NCI-H1105 treated with DMSO at 0.1 percent for 48 hours (cell line): ENCODE results near the gene GDPGP1.
"Not testable (repeated sequence)": the region's sequence is repeated elsewhere in the genome, so short reads cannot be mapped to it uniquely, and the experiment has no call there.

Experiments used
- DNase-seq: peaks from one replicate; lab custom pipeline; 2025; lab: John Stamatoyannopoulos, UW

GDPGP1 gene

DNA sequence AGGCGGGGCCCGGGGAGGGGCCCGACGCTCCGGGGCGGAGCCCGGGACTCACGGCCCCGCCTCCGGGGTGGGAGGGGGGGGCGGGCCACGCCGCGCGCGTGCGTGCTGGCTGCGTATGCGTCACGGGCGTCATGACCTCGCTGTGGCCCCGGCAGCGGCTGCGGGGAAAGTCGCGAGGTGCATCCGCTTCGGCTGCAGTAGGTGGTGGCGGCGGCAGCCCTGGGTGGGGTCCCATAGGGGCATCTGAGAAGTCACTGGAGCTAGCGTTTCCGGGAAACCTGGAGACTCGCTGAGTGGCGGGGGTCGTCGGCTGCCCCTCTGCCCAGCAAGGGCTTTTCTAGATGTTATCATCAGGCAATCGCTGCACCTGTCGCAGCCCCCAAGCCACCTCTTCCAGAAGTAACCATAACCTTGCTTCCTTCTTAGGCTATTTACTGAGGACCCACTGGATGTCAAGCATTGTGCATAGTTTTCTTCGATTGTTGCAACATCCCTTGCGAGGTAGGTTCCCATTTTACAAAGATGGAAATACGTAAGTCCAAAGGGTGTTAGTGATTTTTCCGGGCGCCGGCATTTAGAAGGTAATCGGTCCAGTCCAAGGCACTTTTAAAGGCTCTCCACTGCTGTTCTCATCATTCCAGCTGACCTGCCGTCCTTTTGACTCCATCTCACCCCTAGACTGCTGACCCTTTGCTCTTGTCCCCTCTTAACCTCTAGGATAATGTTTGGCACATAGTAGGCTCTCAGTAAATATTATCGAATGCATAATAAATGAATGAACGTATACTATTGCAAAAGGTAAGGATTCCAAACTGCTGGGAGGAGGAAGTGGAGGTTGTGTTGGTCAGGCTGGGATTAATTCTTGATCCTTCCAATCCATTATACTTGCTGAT lies at the start of gene GDPGP1:
Gene GDPGP1, plus strand, starts transcription at position 114 of the 893 bp plus-strand sequence. CDS start 6,700 bp downstream, outside the sequence.
- no peak for DNase-seq

GRCh38 chr15:90184786-90185704 lies 49.0 kb upstream of the GDPGP1 start:
- DNase-seq, result peak; percentile 64

DNA sequence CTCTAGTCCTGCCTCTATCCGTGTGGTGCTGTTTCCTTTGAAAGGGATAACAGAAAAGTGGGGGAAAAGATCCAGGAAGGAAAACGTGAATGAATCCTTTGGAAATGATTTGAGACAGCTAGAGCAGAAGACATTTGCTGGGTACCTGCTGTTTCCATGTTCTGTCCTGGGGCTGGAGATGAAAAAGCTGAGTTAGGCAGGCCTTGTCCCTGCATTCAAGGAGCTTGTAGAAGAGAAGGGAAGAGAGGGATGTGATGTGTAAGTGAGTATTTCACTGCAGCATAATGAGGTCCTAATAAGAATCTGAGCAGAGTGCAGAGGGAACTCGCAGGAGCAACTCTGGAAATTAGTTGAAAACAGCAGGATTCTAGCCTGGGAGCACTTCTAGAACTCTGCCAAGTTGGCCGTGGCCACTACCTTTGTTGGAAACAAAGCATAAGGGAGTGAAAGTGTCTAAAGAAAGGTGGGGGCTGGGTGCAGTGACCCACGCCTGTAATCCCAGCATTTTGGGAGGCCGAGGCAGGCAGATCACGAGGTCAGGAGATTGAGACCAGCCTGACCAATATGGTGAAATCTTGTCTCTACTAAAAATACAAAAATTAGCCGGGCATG lies 46.6 kb upstream of the GDPGP1 start:
- DNase-seq, result no peak

- not testable (repeated sequence) for DNase-seq
Observed at GRCh38 chr15:90188065-90188464, 45.9 kb upstream of the GDPGP1 start.

DNA sequence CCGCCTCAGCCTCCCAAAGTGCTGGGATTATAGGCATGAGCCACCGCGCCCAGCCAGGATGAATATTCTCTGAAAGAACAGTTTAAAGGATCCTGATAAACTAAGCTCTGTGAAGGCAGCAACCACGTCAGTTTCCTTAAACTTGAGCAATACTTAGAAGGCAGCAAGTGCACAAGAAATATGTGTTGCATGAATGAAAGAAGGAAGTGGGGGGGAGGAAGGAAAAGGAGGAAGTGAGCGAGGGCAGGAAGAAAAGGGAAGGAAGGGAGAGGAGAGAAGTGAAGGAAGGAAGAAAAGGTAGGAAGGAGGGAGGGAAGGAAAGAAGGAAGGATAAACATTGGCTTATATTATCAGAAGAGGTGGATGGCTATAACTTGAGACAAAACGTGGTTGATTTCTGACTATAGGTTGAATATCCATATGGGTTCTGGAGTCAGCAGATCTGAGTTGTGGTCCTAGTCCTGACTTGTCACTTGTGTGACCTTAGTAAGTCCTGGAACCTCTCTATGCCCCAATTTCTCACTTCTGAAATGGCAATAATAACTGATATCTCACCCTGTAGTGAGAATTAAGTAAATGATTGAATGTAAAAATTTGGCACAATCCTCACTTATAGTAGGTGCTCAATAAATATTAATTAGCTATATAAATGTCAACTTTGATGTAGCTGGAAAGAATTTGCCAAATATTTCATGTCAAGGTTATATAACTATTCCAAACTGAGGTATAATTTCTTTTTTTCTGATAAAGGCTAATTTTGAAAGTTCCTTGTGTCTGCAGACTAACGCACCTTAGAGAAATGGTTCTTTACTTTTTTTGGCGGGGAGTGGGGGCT lies 44.9 kb upstream of the GDPGP1 start:
- no peak for DNase-seq

- no peak for DNase-seq
Observed at GRCh38 chr15:90189781-90190467, 44.1 kb upstream of the GDPGP1 start.

DNA sequence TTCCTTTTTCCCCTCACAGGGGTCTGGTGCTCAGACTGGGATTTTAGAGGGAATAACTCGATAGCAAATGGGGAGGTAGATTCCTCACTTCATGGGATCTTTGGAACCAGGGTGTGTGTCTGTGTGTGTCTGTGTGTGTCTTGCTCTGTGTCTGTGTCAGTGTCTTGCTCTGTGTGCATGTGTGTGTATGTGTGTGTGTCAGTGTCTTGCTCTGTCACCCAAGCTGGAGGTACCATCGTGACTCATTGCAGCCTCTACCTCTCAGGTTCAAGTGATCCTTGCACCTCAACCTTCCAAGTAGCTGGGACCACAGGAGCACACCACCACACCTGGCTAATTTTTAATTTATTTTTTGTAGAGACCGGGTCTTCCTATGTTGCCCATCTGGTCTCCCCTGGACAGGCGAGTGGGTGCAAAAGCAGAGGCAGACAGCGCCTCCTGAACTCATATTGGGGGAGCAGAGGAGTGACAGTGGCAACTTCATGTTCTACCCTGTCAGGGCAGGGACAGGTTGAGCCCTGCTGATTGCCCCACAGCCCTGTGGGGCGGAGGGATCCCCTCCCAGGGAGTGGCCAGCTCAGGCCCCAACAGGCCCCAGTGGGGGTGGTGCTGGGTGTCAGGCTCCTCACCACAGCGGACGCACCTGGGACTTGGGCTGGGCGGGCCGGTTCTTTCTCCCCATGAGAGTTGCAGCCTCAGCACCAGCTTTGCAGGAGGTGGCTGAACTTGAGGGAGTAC lies 43.2 kb upstream of the GDPGP1 start:
- no peak for DNase-seq

- DNase-seq, result no peak
Observed at GRCh38 chr15:90191344-90191687, 42.7 kb upstream of the GDPGP1 start.

- DNase-seq, result peak; percentile 89
Observed at GRCh38 chr15:90191794-90192509, 42.1 kb upstream of the GDPGP1 start.

DNA sequence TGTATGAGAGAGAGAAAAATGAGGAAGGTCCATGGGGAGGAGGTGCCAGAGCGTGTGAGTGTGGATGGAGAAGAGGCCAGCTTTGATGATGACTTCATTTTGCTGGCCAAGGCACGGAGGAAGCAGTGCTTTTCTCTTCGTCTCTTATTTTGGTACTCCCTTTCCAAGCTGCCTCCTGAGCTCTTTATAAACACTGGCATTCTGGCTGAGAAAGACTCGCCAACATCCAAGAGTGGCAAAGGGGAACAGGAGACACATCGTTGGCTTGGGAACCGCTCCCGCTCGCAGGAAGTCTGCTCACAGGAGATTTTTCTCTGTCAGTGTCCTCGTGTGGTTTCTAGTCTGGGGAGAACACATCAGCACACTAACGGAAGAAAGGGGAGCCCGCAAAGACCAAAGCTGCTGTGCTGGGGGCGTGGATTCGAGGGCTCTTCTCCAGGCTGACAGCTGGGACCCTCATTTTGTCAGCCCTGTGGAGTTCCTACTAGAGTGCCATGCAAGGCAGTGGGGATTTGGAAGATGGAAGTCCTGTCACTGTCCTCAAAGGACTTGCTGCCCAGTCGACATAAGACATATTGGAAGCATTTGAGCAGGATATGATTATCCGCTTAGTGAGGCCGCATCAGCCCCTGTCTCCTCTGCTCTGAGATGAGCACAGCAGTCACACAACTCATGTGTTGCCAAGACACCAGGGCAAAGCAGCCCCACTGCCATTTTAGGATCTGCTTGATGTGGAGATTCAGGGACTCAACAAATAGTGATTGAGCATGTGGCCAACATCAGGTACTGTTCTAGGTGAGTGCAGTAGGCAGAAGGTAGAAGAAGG lies 40.8 kb upstream of the GDPGP1 start:
- no peak for DNase-seq

DNA sequence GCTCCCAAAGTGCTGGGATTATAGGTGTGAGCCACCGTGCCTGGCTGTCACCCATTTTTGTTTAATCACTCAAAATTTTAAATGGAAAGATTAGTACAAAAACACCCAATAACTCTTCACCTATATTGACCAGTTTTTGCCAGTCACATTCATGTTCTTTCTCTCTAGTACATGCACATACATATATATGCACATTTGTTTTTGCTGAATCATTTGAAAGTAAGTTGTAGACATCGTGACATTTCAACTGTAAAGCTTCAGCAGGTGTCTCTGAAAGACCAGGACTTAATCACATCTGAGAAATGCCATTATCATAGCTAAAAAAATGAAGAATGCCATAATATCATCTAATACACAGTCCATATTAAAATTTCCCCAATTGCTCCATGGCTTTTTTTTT lies 39.4 kb upstream of the GDPGP1 start:
- DNase-seq, result no peak

DNA sequence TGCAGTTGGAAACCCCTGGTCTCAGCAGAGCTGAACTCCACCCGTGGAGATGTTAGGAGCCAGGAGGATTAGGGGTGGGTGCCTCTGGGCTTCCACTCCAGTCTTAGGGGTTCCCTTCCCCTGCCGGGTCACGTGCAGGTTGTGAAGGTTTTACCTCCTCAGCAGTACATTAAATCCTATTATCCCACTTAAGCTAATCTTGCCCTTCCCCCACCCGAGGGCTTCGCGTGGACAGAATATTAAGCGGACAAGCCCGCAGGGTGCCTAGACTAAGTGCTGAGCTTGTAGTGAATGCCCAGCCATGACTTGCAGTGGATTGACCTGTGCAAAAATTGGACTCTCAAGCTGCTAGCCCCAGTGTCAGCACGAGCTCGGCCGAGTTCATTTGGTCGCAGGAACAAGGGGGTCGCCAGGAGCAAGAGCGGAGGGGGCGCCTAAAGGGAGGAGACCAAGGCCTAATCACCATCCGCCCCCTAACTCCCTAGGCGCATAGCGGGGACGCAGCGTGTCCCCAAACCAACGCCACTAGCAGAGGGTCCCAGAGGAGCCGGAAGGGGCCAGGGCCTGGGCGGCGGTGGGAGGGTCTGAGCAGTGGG lies 33.4 kb upstream of the GDPGP1 start:
- no peak for DNase-seq

DNA sequence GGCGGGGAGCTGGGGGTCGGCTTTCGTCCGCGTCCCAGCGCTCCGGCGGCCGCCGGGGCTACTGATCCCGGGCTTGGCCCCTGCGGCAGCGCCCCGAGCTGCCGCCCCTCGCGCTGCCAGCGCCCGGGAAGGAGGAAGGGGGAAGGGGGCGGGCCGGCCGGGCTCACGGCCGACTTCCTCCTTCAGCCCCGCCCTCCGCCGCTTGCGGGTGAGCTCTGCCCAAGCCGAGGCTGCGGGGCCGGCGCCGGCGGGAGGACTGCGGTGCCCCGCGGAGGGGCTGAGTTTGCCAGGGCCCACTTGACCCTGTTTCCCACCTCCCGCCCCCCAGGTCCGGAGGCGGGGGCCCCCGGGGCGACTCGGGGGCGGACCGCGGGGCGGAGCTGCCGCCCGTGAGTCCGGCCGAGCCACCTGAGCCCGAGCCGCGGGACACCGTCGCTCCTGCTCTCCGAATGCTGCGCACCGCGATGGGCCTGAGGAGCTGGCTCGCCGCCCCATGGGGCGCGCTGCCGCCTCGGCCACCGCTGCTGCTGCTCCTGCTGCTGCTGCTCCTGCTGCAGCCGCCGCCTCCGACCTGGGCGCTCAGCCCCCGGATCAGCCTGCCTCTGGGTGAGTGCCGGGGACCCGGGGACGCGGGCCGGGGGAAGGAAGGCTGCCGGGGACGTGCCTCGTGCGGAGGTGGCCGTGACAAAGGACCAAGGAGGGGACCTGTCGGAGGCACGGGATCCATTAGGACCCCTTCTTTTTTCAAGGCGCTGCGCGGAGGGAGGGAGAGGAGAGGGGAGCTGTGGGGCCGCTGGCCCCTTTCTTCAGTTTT lies 32.7 kb upstream of the GDPGP1 start, which contains the start of gene SEMA4B:
Gene SEMA4B, plus strand, starts transcription at position 201 of the 814 bp plus-strand sequence. Its CDS starts 249 bp downstream, at position 450.
- peak; percentile 32 for DNase-seq

DNA sequence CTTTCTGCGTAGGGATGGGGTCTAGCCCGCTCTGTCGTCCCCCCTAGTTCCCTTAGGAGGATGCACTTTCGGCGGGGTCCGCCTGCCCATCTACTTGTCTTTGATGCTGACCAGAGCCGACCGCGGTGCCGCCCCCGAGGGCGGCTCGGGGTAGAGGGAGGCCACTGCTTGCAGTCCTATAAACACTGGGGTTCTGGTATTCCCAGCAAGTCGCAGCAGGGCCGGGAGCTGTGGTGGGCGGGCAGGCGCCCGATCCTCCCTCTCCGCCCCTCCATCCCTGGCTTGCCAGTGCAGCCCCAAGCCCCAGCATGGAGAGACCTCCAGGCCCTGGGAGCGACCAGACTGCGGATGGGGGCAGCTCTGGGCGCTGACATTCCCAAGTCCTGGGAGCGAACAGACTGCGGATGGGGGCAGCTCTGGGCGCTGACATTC lies 32.0 kb upstream of the GDPGP1 start:
- no peak for DNase-seq

GRCh38 chr15:90202929-90203328 lies 31.1 kb upstream of the GDPGP1 start:
- no peak for DNase-seq

DNA sequence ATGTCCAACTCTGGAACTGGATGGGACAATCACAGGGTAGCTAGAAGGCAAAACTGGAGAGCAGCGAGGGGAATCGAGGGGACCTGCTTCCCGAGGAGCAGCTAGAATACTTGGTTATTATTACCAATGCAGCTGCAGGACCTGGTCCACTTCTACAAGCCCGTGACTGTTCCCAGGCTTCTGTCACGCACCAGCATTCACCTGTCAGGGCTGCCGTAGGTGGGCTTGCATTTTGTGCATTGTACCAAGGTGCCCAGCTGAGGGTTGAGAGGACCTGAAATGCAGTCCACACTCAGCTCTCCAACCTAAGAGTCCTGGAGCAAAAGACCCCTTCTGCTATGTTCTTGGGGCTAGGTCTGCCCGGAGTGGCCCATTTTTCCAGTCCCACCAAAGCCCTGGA lies 30.5 kb upstream of the GDPGP1 start:
- DNase-seq, result no peak

- peak; percentile 7 for DNase-seq
Observed at GRCh38 chr15:90203922-90204321, 30.1 kb upstream of the GDPGP1 start.
